Measurements from ENCODE around the gene HSPA13. TPM values are rescaled to one million over a fixed set of nuclear protein-coding genes. Genes with fewer than 3 reads are reported as not detected.
A peak's percentile ranks its signal among the peaks of the same experiment; 100 is the strongest.

HSPA13 gene
- total RNA-seq, 2 donors from 2014 or later: 15.3 to 22.5 TPM

GRCh38 chr21:14405225-14405624 is 22.3 kb upstream of the HSPA13 start:
- WGBS: 83% methylated on average over 1 of the region's 1 CpG
- H3K27me3 ChIP-seq (replicated peaks; ENCODE audit: insufficient read depth): no peaks in the 10 kb centered on the region
- no peaks in the 10 kb centered on the region for H3K36me3 ChIP-seq
- H3K4me3 ChIP-seq: no peak overlapping the region
- H3K4me1 ChIP-seq (replicated peaks): no peaks in the 10 kb centered on the region
- H3K27ac ChIP-seq: no peak overlapping the region
- no peaks in the 10 kb centered on the region for H3K9me3 ChIP-seq
- TF ChIP-seq POLR2AphosphoS5 (IDR thresholded peaks at IDR 0.05) (no peak), POLR2A (IDR thresholded peaks at IDR 0.05) (no peak), CTCF (IDR thresholded peaks at IDR 0.05) (no peak)
- no peak for DNase-seq (ENCODE audit: low spot score)
- intact Hi-C loops (cut with DNase I): loop anchor here (10.0 kb wide), 1 partner anchor 1080 kb away; no protein-coding TSS in a partner anchor

- Histone ChIP-seq H3K4me3 (no peak overlapping the region), H3K36me3 (no peaks in the 10 kb centered on the region), H3K27ac (no peak overlapping the region), H3K4me1 (replicated peaks) (no peaks in the 10 kb centered on the region), H3K27me3 (replicated peaks; ENCODE audit: insufficient read depth) (no peaks in the 10 kb centered on the region), H3K9me3 (no peaks in the 10 kb centered on the region)
- no peak for DNase-seq (ENCODE audit: low spot score)
- intact Hi-C loops (cut with DNase I): loop anchor here (10.0 kb wide), 1 partner anchor 1081 kb away; no protein-coding TSS in a partner anchor
- WGBS: 27% methylated on average over 1 of the region's 1 CpG
- TF ChIP-seq POLR2A (IDR thresholded peaks at IDR 0.05) (no peak), CTCF (IDR thresholded peaks at IDR 0.05) (peak in 3 of 4 experiments; percentile 41 to 60 (median 58)), POLR2AphosphoS5 (IDR thresholded peaks at IDR 0.05) (no peak)
Measured at GRCh38 chr21:14403681-14404318, 20.9 kb upstream of the HSPA13 start.

GRCh38 chr21:14401217-14401616 is 18.3 kb upstream of the HSPA13 start:
- Histone ChIP-seq H3K9me3 (no peaks in the 10 kb centered on the region), H3K27me3 (replicated peaks; ENCODE audit: insufficient read depth) (no peaks in the 10 kb centered on the region), H3K36me3 (no peaks in the 10 kb centered on the region), H3K27ac (no peak overlapping the region), H3K4me1 (replicated peaks) (no peaks in the 10 kb centered on the region), H3K4me3 (no peak overlapping the region)
- no peak for DNase-seq (ENCODE audit: low spot score)
- 40% methylated on average over 1 of the region's 1 CpG for WGBS
- TF ChIP-seq POLR2A (IDR thresholded peaks at IDR 0.05) (no peak), CTCF (IDR thresholded peaks at IDR 0.05) (no peak), POLR2AphosphoS5 (IDR thresholded peaks at IDR 0.05) (no peak)
- intact Hi-C loops (cut with DNase I): loop anchor here (10.0 kb wide), 1 partner anchor 1084 kb away; no protein-coding TSS in a partner anchor

- TF ChIP-seq POLR2A (IDR thresholded peaks at IDR 0.05): no peak
- TF ChIP-seq CTCF (IDR thresholded peaks at IDR 0.05): no peak
- TF ChIP-seq POLR2AphosphoS5 (IDR thresholded peaks at IDR 0.05): no peak
- Histone ChIP-seq H3K4me3 (no peak overlapping the region), H3K27ac (no peak overlapping the region), H3K27me3 (replicated peaks; ENCODE audit: insufficient read depth) (no peaks in the 10 kb centered on the region), H3K9me3 (no peaks in the 10 kb centered on the region), H3K4me1 (replicated peaks) (no peaks in the 10 kb centered on the region), H3K36me3 (no peaks in the 10 kb centered on the region)
- DNase-seq (ENCODE audit: low spot score): no peak
- intact Hi-C loops (cut with DNase I): loop anchor here (10.0 kb wide), 1 partner anchor 677 kb away; the partner anchor contains the start of gene NRIP1
- 61% methylated on average over 2 of the region's 2 CpGs for WGBS
Measured at GRCh38 chr21:14388282-14388681, 5.3 kb upstream of the HSPA13 start.

GRCh38 chr21:14384453-14384852 is 1.5 kb upstream of the HSPA13 start:
- H3K27ac ChIP-seq: no peak overlapping the region
- H3K4me1 ChIP-seq (replicated peaks): no peaks in the 10 kb centered on the region
- no peaks in the 10 kb centered on the region for H3K36me3 ChIP-seq
- no peaks in the 10 kb centered on the region for H3K9me3 ChIP-seq
- intact Hi-C loops (cut with DNase I): loop anchor here (10.0 kb wide), 1 partner anchor 680 kb away; the partner anchor contains the start of gene NRIP1
- H3K4me3 ChIP-seq: no peak overlapping the region
- TF ChIP-seq CTCF (IDR thresholded peaks at IDR 0.05) (no peak), POLR2AphosphoS5 (IDR thresholded peaks at IDR 0.05) (no peak), POLR2A (IDR thresholded peaks at IDR 0.05) (no peak)
- 99% methylated on average over 2 of the region's 2 CpGs for WGBS
- H3K27me3 ChIP-seq (replicated peaks; ENCODE audit: insufficient read depth): no peaks in the 10 kb centered on the region
- no peak for DNase-seq (ENCODE audit: low spot score)

All from prostate gland (tissue), 2 donors.